Measurements from ENCODE around the gene POC1B.

POC1B gene

GRCh38 chr12:89525824-89526770, at the start of gene POC1B:
Gene POC1B, minus strand, starts transcription at chr12:89526047. Its CDS starts 152 bp downstream, at chr12:89525895.
- peak; percentile 95 for DNase-seq (ENCODE audit: low spot score)

GRCh38 chr12:89575374-89575773, 49.5 kb upstream of the POC1B start:
- no peak for DNase-seq (ENCODE audit: low spot score)

- DNase-seq (ENCODE audit: low spot score) = no peak
Measured at GRCh38 chr12:89574736-89575208, 48.9 kb upstream of the POC1B start.

GRCh38 chr12:89573051-89573810, 47.4 kb upstream of the POC1B start:
- no peak for DNase-seq (ENCODE audit: low spot score)

GRCh38 chr12:89571491-89572195, 45.8 kb upstream of the POC1B start:
- DNase-seq (ENCODE audit: low spot score) = no peak

GRCh38 chr12:89568484-89568883, 42.6 kb upstream of the POC1B start:
- DNase-seq (ENCODE audit: low spot score) = no peak

GRCh38 chr12:89567691-89568239, 41.9 kb upstream of the POC1B start:
- no peak for DNase-seq (ENCODE audit: low spot score)

- no peak for DNase-seq (ENCODE audit: low spot score)
Measured at GRCh38 chr12:89566615-89567014, 40.8 kb upstream of the POC1B start.

- DNase-seq (ENCODE audit: low spot score) = no peak
Measured at GRCh38 chr12:89565002-89565401, 39.2 kb upstream of the POC1B start.

- no peak for DNase-seq (ENCODE audit: low spot score)
Measured at GRCh38 chr12:89559753-89560152, 33.9 kb upstream of the POC1B start.

- DNase-seq (ENCODE audit: low spot score) = no peak
Measured at GRCh38 chr12:89556976-89557375, 31.1 kb upstream of the POC1B start.

- no peak for DNase-seq (ENCODE audit: low spot score)
Measured at GRCh38 chr12:89552376-89552775, 26.5 kb upstream of the POC1B start.

- DNase-seq (ENCODE audit: low spot score) = no peak
Measured at GRCh38 chr12:89551747-89552146, 25.9 kb upstream of the POC1B start.

GRCh38 chr12:89547101-89547500, 21.3 kb upstream of the POC1B start:
- no peak for DNase-seq (ENCODE audit: low spot score)

- DNase-seq (ENCODE audit: low spot score) = no peak
Measured at GRCh38 chr12:89546151-89546550, 20.3 kb upstream of the POC1B start.

- DNase-seq (ENCODE audit: low spot score) = peak; percentile 83
Measured at GRCh38 chr12:89544681-89545184, 18.9 kb upstream of the POC1B start.

- no peak for DNase-seq (ENCODE audit: low spot score)
Measured at GRCh38 chr12:89544022-89544421, 18.2 kb upstream of the POC1B start.

GRCh38 chr12:89542912-89543592, 17.2 kb upstream of the POC1B start:
- peak; percentile 82 for DNase-seq (ENCODE audit: low spot score)

- DNase-seq (ENCODE audit: low spot score) = no peak
Measured at GRCh38 chr12:89542236-89542635, 16.4 kb upstream of the POC1B start.

- no peak for DNase-seq (ENCODE audit: low spot score)
Measured at GRCh38 chr12:89540586-89540985, 14.7 kb upstream of the POC1B start.
